Gastroesophageal sphincter (tissue), 4 donors: ENCODE measurements around the gene HERC4. TPM values are rescaled to one million over a fixed set of nuclear protein-coding genes. Genes with fewer than 3 reads are reported as not detected.
"Not testable (repeated sequence)": the region's sequence is repeated elsewhere in the genome, so short reads cannot be mapped to it uniquely, and the experiment has no call there.

Experiments used
- ATAC-seq: fragments of 150-250 bp; one replicate; pipeline ENCODE4 v1.9.1; 2016; ENCODE audit warnings: mild to moderate bottlenecking, moderate library complexity
- H3K27ac ChIP-seq, 4 donors: fragments of 200-600 bp; sonication (generic) in 3 of 4; 1 replicate in 3 of 4; 2 replicates in 1 of 4; pipeline ENCODE4 v1.5.1; 2016 to 2019
- H3K27me3 ChIP-seq: fragments of 200-600 bp; sonication (generic); one replicate; pipeline ENCODE4 v1.5.1; 2019
- H3K36me3 ChIP-seq, 2 donors: fragments of 200-600 bp; sonication (generic); one replicate each; pipeline ENCODE4 v1.5.1; 2019; ENCODE audit warnings: control low read depth in 1 of 2
- H3K4me1 ChIP-seq, 3 donors: fragments of 200-600 bp; sonication (generic); 1 replicate in 2 of 3; 2 replicates in 1 of 3; pipeline ENCODE4 v1.5.1; 2016 to 2019; ENCODE audit warnings: control low read depth in 2 of 3
- H3K4me3 ChIP-seq, 2 donors: fragments of 200-600 bp; sonication (generic); one replicate each; pipeline ENCODE4 v1.5.1; 2019; ENCODE audit warnings: mild to moderate bottlenecking in 1 of 2, moderate library complexity in 1 of 2
- H3K9me3 ChIP-seq, 3 donors: fragments of 200-600 bp; sonication (generic); one replicate each; pipeline ENCODE4 v1.5.1; 2017 to 2019; ENCODE audit warnings: control low read depth in 2 of 3
- EP300 ChIP-seq: sonication (generic); formaldehyde crosslinking; IDR thresholded peaks from one replicate; pipeline ENCODE4 v1.6.1; 2017; ENCODE audit warnings: antibody characterized with exemption, mild to moderate bottlenecking
- POLR2A ChIP-seq, 2 donors: fragments of 450-650 bp; IDR thresholded peaks; one replicate each; pipeline ENCODE4 v1.6.1; 2017; ENCODE audit warnings: antibody characterized with exemption in 2 of 2, mild to moderate bottlenecking in 2 of 2, moderate library complexity in 1 of 2
- POLR2AphosphoS5 ChIP-seq: sonication (generic); formaldehyde crosslinking; IDR thresholded peaks from one replicate; pipeline ENCODE4 v1.6.1; 2017; ENCODE audit warnings: antibody characterized with exemption
- WGBS, 2 donors: methylation state at CpG; one replicate each; pipeline ENCODE4 v1.1.5; 2018; ENCODE audit warnings: low coverage in 1 of 2; 5-methylcytosine and 5-hydroxymethylcytosine counted together
- total RNA-seq, 4 donors: library from RNA; depleted of rRNA; stranded (reverse); fragments of >200 nt; gene quantifications; one replicate each; pipeline ENCODE4 v1.1.0, GENCODE V29; 2016
- TF ChIP-seq, protein P1 (sequence below), 4 experiments: fragments of 200-600 bp in 2 of 4; fragments of 450-650 bp in 2 of 4; sonication (generic) in 1 of 4; IDR thresholded peaks; one replicate each; pipeline ENCODE4 v1.5.1; 2017 to 2019; ENCODE audit warnings: antibody characterized with exemption in 4 of 4, mild to moderate bottlenecking in 2 of 4, moderate library complexity in 2 of 4

The HERC4 gene
- total RNA-seq, 4 donors from 2014 or later: 30.3 to 58.4 (median 43.0) TPM

DNA sequence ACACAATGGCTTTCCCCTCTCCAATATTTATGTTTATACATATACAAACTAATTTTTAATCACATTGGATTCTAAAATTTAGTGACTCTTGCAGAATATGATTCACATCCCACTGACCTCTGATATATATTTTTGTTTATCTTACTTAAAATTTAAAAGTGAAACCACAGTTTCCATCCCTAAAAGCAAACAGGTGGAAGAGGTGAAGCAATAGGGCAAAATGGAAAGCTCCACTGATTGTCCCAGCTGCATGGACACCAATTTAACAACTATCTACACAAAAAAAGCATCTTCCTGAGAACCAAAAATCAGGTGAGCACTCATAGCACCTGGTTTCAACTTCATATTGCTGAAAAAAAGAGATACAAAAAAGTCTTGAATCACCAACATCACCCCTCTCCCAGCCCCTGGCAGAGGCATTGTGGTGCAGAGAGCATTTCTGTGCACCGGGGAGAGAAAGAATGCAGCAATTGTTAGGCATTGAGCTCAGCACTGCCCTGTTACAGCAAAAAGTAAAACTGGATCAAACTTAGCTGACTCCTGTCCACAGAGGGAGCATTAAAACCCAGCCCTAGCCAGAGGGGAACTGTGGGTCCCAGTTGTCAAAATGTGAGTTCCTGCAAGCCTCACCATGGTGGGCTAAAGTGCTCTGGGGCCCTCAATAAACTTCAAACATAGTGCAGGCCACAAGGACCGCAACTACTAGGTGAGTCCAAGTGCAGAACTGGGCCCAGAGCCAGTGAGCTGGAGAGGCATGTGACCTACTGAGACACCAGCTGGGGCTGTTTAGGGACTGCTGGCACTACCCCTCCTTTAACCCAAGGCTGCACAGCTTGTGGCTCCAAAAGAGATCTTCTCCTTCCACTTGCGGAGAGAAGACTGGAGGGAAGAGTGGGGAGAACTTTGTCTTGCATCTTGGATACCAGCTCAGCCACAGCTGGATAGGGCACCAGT, 98.5 kb downstream of the HERC4 start:
- Histone ChIP-seq H3K27ac (no peak overlapping the region), H3K36me3 (peaks cover 0 to 92% of the 10 kb centered on the region in 2 donors), H3K9me3 (peaks cover 0 to 4% (median 0%) of the 10 kb centered on the region in 3 donors), H3K4me3 (no peak overlapping the region), H3K27me3 (no peaks in the 10 kb centered on the region), H3K4me1 (peaks cover 0 to 7% (median 0%) of the 10 kb centered on the region in 3 donors)
- ATAC-seq: no peak
- no CpG with 5 or more reads among the region's 3 CpGs for WGBS, 2 donors
- TF ChIP-seq EP300 (no peak), POLR2A (IDR thresholded peaks at IDR 0.05) (no peak), POLR2AphosphoS5 (no peak)
- TF ChIP-seq, protein P1, sequence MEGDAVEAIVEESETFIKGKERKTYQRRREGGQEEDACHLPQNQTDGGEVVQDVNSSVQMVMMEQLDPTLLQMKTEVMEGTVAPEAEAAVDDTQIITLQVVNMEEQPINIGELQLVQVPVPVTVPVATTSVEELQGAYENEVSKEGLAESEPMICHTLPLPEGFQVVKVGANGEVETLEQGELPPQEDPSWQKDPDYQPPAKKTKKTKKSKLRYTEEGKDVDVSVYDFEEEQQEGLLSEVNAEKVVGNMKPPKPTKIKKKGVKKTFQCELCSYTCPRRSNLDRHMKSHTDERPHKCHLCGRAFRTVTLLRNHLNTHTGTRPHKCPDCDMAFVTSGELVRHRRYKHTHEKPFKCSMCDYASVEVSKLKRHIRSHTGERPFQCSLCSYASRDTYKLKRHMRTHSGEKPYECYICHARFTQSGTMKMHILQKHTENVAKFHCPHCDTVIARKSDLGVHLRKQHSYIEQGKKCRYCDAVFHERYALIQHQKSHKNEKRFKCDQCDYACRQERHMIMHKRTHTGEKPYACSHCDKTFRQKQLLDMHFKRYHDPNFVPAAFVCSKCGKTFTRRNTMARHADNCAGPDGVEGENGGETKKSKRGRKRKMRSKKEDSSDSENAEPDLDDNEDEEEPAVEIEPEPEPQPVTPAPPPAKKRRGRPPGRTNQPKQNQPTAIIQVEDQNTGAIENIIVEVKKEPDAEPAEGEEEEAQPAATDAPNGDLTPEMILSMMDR (IDR thresholded peaks at IDR 0.05): no peak

DNA sequence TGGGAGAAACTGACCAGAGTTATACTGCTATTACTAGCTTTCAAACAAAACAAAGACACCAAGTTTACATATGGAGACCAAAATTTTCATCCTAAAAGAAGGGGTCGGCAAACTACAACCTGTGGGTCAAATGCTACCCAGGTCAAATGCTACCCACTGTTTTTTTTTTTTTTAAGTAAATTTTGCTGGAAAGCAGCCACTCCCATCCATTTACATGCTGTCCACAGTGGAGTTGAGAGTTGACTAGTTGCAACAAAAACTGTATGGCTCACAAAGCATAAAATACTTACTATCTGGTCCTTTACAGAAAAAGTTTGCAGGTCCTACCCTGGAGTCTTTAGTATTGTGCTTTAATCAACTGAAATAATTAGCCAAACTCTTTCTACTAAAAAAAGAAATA, 99.2 kb downstream of the HERC4 start:
- Histone ChIP-seq H3K27ac (no peak overlapping the region), H3K36me3 (peaks cover 0 to 92% of the 10 kb centered on the region in 2 donors), H3K9me3 (peaks cover 0 to 11% (median 0%) of the 10 kb centered on the region in 3 donors), H3K27me3 (no peaks in the 10 kb centered on the region), H3K4me1 (peaks cover 0 to 7% (median 0%) of the 10 kb centered on the region in 3 donors), H3K4me3 (no peak overlapping the region)
- no peak for ATAC-seq
- no peak for TF ChIP-seq POLR2AphosphoS5
- TF ChIP-seq, protein P1 (IDR thresholded peaks at IDR 0.05): no peak
- TF ChIP-seq EP300: no peak
- TF ChIP-seq POLR2A (IDR thresholded peaks at IDR 0.05): no peak
- 92% methylated on average over 1 of the region's 1 CpG for WGBS, 2 donors

DNA sequence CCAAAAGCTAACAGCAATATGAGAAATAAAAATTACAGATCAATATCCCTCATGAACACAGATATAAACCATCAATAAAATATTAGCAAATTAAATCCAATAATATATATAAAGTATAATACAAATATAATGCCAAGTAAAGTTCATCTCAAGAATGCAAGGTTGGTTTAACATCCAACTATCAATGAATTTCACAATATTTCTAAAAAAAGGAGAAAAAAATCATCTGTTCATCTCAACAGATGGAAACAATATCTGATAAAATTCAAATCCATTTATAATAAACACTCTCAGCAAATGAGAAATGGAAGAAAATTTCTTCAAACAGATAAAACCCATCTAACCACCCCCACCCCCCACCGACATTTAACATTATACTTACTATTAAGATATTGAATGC, 103.8 kb downstream of the HERC4 start:
- Histone ChIP-seq H3K36me3 (peaks cover 0 to 77% of the 10 kb centered on the region in 2 donors), H3K27me3 (no peaks in the 10 kb centered on the region), H3K4me3 (no peak overlapping the region), H3K9me3 (peaks cover 0 to 17% (median 0%) of the 10 kb centered on the region in 3 donors), H3K4me1 (no peaks in the 10 kb centered on the region), H3K27ac (no peak overlapping the region)
- no peak for ATAC-seq
- 100% methylated on average over 1 of the region's 1 CpG for WGBS, 2 donors
- no peak for TF ChIP-seq POLR2AphosphoS5
- TF ChIP-seq, protein P1 (IDR thresholded peaks at IDR 0.05): no peak
- no peak for TF ChIP-seq POLR2A (IDR thresholded peaks at IDR 0.05)
- TF ChIP-seq EP300: no peak

DNA sequence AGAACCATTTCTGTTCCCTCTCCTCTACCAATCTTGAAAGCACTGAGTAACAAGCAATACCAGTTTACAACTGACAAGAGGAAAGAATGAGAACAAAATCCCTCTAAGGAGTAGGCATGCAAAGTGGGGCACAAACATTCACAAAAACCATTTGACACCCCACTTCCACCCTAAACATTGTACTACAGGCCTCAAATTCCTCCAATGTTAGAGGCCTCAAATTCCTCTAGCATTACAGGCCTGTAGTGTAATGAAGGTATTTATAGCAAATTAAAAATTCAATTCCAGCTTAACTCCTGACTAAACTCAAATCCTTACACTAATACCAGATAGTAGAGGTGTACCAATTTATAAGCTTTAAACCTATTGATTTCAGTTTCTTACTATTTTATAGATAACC, 105.2 kb downstream of the HERC4 start:
- Histone ChIP-seq H3K36me3 (peaks cover 0 to 78% of the 10 kb centered on the region in 2 donors), H3K4me3 (no peak overlapping the region), H3K27ac (no peak overlapping the region), H3K27me3 (no peaks in the 10 kb centered on the region), H3K9me3 (peaks cover 0 to 17% (median 0%) of the 10 kb centered on the region in 3 donors), H3K4me1 (no peaks in the 10 kb centered on the region)
- no peak for TF ChIP-seq POLR2AphosphoS5
- TF ChIP-seq POLR2A (IDR thresholded peaks at IDR 0.05): no peak
- TF ChIP-seq EP300: no peak
- TF ChIP-seq, protein P1 (IDR thresholded peaks at IDR 0.05): no peak
- no peak for ATAC-seq

DNA sequence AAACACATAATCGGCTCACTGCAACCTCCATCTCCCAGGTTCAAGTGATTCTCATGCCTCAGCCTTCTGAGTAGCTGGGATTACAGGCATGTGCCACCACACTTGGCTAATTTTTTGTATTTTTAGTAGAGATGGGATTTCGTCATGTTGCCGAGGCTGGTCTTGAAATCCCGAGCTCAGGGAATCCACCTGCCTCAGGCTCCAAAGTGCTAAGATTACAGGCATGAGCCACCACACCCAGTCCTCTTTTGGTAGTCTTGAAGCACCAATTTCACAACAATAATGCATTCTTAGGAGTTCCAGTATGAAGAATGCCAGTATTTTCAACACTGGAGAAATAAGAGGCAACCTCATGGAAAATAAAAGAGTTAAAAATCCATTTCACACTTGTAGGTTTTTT, 109.0 kb downstream of the HERC4 start:
- H3K36me3 ChIP-seq: peaks cover 0 to 50% of the 10 kb centered on the region in 2 donors
- H3K27me3 ChIP-seq, H3K4me3 ChIP-seq, H3K9me3 ChIP-seq, H3K27ac ChIP-seq, H3K4me1 ChIP-seq, ATAC-seq: not testable (repeated sequence)
- WGBS, 2 donors: 85 to 92% methylated on average over 2 to 4 of the region's 4 CpGs
